Measurements from ENCODE around the gene CNOT6L. TPM values are rescaled to one million over a fixed set of nuclear protein-coding genes. Genes with fewer than 3 reads are reported as not detected.
A peak's percentile ranks its signal among the peaks of the same experiment; 100 is the strongest.

The CNOT6L gene
- total and polyA plus RNA-seq, 2 of the 4 experiments (the other 2 are of a cell fraction) = 3.5 to 21.1 TPM

DNA sequence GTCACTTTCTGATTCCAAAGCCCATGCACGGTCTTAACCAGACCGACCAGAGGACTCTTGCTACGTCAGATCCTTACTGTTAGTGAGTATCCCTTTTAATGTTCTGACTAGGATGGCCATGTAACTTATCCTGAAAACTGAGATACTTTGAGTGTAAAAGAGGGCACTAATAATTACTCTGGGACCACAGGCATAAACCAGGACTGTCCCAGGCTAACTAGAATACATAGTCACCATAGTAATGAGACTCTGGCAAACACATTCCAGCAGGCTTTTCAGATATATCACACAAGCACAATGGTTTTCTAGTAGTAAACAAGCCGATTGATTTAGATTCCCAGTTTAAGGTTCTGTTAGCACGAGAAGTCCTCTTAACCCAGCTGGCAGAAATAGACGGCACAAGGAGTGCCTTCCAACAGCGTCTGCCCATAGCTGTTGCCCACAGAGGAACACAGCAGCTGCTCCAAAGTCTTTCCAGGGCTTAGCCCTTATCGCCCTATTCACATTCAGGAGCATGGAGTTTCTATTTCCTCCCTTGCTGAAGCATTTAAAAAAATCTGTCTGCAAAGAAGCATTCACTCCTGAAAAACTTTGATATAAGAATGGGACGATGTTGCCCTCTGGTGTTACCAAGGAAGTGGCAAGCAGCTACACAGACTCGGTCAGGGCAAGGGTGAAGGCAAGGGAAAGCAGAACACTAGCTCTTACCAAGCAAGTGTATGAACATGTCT, 121.1 kb downstream of the CNOT6L start:
- H3K14ac ChIP-seq (replicated peaks; ENCODE audit: low read depth, low read length) = no peak overlapping the region
- BruUV-seq (replicated peaks) = no TSS peak
- no peak overlapping the region for H2BK5ac ChIP-seq (ENCODE audit: low read depth, low read length, poor library complexity, severe bottlenecking)
- no peak overlapping the region for H3K56ac ChIP-seq (ENCODE audit: extremely low read depth, insufficient read depth, low read length)
- no peak overlapping the region for H2AK9ac ChIP-seq (replicated peaks; ENCODE audit: low read depth, low read length, poor library complexity)
- H3K18ac ChIP-seq (ENCODE audit: low read depth, low read length) = no peak overlapping the region
- no peak overlapping the region for H3K27ac ChIP-seq (ENCODE audit: insufficient read depth, low read length)
- no peak overlapping the region for H3K4ac ChIP-seq (ENCODE audit: low read depth, low read length)
- DNase-seq = peak; percentile 67
- no peak overlapping the region for H3K9ac ChIP-seq (ENCODE audit: low read depth, low read length)
- H3K4me2 ChIP-seq (ENCODE audit: low read depth, low read length) = no peak overlapping the region
- WGBS, 2 experiments (ENCODE audit: extremely low coverage in 2 of 2, insufficient read length in 1 of 2) = 51% methylated on average over 3 of the region's 10 CpGs; no CpG with 5 or more reads in 1 of the 2 experiments
- peaks cover 5% of the 10 kb centered on the region for H3K4me1 ChIP-seq (ENCODE audit: control insufficient read depth, insufficient read depth, low read length)
- H4K91ac ChIP-seq (ENCODE audit: insufficient read depth, low read depth, low read length) = no peak overlapping the region
- H2AK5ac ChIP-seq (ENCODE audit: low read depth, low read length) = no peak overlapping the region
- no peak overlapping the region for H4K5ac ChIP-seq (ENCODE audit: low read depth, low read length)
- H3K36me3 ChIP-seq (ENCODE audit: control insufficient read depth, insufficient read depth, low read length) = no peaks in the 10 kb centered on the region
- intact Hi-C loops (cut with micrococcal nuclease) (loop anchor here (1.0 to 5.0 kb wide), 4 partner anchors 80 to 313 kb away; partner anchors contain the start of gene CNOT6L), dilution Hi-C loops (cut with HindIII; ENCODE audit: low sequenced_read_pairs, unreplicated experiment) (no loop called here), in situ Hi-C loops (cut with MboI; ENCODE audit: low sequenced_read_pairs) (loop anchor here (10.0 kb wide), 1 partner anchor 313 kb away; no protein-coding TSS in a partner anchor)
- CTCF ChIA-PET = interaction anchor here (0.7 to 1.8 kb wide), 8 partner anchors 9 to 675 kb away, joined by 3 to 7 read pairs (median 4); no protein-coding TSS in a partner anchor
- no peak overlapping the region for H3K23ac ChIP-seq (ENCODE audit: low read depth, low read length)
- no peak overlapping the region for H3K4me3 ChIP-seq (ENCODE audit: insufficient read depth, low read depth, low read length)
- no peak overlapping the region for H4K8ac ChIP-seq (ENCODE audit: low read depth in 2 of 2, low read length in 2 of 2)
- peak overlapping the region; percentile 13 for H2BK20ac ChIP-seq (ENCODE audit: low read depth, low read length)
- H3K79me1 ChIP-seq (ENCODE audit: low read depth in 1 of 2, low read length in 2 of 2) = no peaks in the 10 kb centered on the region
- peaks cover 2% of the 10 kb centered on the region; the same call in 1 of the 2 replicates for H3K27me3 ChIP-seq (ENCODE audit: control insufficient read depth, insufficient read depth, low read length)
- H2BK15ac ChIP-seq (ENCODE audit: low read depth, low read length) = no peak overlapping the region; the same call in 2 of the 3 replicates
- no peaks in the 10 kb centered on the region for H3K9me3 ChIP-seq (ENCODE audit: control insufficient read depth, insufficient read depth, low read length)
- ATAC-seq (ENCODE audit: low read depth) = peak; percentile 58
- H2AFZ ChIP-seq (replicated peaks; ENCODE audit: low read length, poor library complexity) = no peak overlapping the region
- peaks cover 2% of the 10 kb centered on the region; the same call in 1 of the 2 replicates for H3K9me1 ChIP-seq (ENCODE audit: insufficient read depth, low read length)
- POLR2A ChIA-PET (ENCODE audit: unreplicated experiment) = no interaction called here
- H4K20me1 ChIP-seq (ENCODE audit: insufficient read depth, low read length) = no peaks in the 10 kb centered on the region
- H2BK120ac ChIP-seq (ENCODE audit: low read depth, low read length) = no peak overlapping the region
- no peak for TF ChIP-seq CEBPB (IDR thresholded peaks at IDR 0.05; ENCODE audit: low read depth, low read length)
- no peak for TF ChIP-seq NFE2L2 (IDR thresholded peaks at IDR 0.05; ENCODE audit: low read depth, low read length)
- TF ChIP-seq, protein P1, sequence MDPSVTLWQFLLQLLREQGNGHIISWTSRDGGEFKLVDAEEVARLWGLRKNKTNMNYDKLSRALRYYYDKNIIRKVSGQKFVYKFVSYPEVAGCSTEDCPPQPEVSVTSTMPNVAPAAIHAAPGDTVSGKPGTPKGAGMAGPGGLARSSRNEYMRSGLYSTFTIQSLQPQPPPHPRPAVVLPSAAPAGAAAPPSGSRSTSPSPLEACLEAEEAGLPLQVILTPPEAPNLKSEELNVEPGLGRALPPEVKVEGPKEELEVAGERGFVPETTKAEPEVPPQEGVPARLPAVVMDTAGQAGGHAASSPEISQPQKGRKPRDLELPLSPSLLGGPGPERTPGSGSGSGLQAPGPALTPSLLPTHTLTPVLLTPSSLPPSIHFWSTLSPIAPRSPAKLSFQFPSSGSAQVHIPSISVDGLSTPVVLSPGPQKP (IDR thresholded peaks at IDR 0.05; ENCODE audit: borderline replicate concordance, low read depth, low read length) = no peak
- TF ChIP-seq, protein P2, sequence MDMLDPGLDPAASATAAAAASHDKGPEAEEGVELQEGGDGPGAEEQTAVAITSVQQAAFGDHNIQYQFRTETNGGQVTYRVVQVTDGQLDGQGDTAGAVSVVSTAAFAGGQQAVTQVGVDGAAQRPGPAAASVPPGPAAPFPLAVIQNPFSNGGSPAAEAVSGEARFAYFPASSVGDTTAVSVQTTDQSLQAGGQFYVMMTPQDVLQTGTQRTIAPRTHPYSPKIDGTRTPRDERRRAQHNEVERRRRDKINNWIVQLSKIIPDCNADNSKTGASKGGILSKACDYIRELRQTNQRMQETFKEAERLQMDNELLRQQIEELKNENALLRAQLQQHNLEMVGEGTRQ (IDR thresholded peaks at IDR 0.05; ENCODE audit: low read depth, low read length) = no peak
- TF ChIP-seq MXI1 (IDR thresholded peaks at IDR 0.05; ENCODE audit: borderline replicate concordance, low read depth, low read length) = no peak
- TF ChIP-seq MAFK (IDR thresholded peaks at IDR 0.05; ENCODE audit: low read depth, low read length) = no peak
- 0 out of 2 replicates have a peak, but pooled peaks have one; percentile 43 for TF ChIP-seq SMC3 (IDR thresholded peaks at IDR 0.05; ENCODE audit: low read depth, low read length)
- TF ChIP-seq CHD1 (IDR thresholded peaks at IDR 0.05; ENCODE audit: low read depth, low read length) = no peak
- TF ChIP-seq FOS (IDR thresholded peaks at IDR 0.05; ENCODE audit: low read depth, low read length) = no peak
- TF ChIP-seq, protein P3, sequence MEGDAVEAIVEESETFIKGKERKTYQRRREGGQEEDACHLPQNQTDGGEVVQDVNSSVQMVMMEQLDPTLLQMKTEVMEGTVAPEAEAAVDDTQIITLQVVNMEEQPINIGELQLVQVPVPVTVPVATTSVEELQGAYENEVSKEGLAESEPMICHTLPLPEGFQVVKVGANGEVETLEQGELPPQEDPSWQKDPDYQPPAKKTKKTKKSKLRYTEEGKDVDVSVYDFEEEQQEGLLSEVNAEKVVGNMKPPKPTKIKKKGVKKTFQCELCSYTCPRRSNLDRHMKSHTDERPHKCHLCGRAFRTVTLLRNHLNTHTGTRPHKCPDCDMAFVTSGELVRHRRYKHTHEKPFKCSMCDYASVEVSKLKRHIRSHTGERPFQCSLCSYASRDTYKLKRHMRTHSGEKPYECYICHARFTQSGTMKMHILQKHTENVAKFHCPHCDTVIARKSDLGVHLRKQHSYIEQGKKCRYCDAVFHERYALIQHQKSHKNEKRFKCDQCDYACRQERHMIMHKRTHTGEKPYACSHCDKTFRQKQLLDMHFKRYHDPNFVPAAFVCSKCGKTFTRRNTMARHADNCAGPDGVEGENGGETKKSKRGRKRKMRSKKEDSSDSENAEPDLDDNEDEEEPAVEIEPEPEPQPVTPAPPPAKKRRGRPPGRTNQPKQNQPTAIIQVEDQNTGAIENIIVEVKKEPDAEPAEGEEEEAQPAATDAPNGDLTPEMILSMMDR (conservative IDR thresholded peaks at IDR 0.05; ENCODE audit: low read depth, low read length) = peak; percentile 51
- TF ChIP-seq MAZ (IDR thresholded peaks at IDR 0.05; ENCODE audit: borderline replicate concordance, low read depth, low read length) = no peak
- no peak for TF ChIP-seq BHLHE40 (IDR thresholded peaks at IDR 0.05; ENCODE audit: low read depth, low read length)
- no peak for TF ChIP-seq RFX5 (IDR thresholded peaks at IDR 0.05; ENCODE audit: low read depth, low read length)
- no peak for TF ChIP-seq RCOR1 (IDR thresholded peaks at IDR 0.05; ENCODE audit: insufficient replicate concordance, low read length)
